Cardiac fibroblast (primary cell): ENCODE results near the gene CTSS.
"Not testable (repeated sequence)": the region's sequence is repeated elsewhere in the genome, so short reads cannot be mapped to it uniquely, and the experiment has no call there.

Experiments used
- DNase-seq, 2 donors: peaks; one replicate each; pipeline versions ENCODE4 v3.0.0 to v3.0.0-alpha.2; 2010; ENCODE audit warnings: low read depth in 2 of 2
- H3K4me3 ChIP-seq, 2 donors: replicated peaks in 1 of 2; 1 replicate in 1 of 2; 2 replicates in 1 of 2; pipeline ENCODE4 v1.5.1; 2011; ENCODE audit warnings: low read depth in 2 of 2, low read length in 2 of 2, mild to moderate bottlenecking in 2 of 2, moderate library complexity in 1 of 2
- CTCF ChIP-seq: IDR thresholded peaks from one replicate; pipeline ENCODE4 v1.5.1; 2011; ENCODE audit warnings: low read depth, mild to moderate bottlenecking, low read length, inconsistent platforms

The CTSS gene

DNA sequence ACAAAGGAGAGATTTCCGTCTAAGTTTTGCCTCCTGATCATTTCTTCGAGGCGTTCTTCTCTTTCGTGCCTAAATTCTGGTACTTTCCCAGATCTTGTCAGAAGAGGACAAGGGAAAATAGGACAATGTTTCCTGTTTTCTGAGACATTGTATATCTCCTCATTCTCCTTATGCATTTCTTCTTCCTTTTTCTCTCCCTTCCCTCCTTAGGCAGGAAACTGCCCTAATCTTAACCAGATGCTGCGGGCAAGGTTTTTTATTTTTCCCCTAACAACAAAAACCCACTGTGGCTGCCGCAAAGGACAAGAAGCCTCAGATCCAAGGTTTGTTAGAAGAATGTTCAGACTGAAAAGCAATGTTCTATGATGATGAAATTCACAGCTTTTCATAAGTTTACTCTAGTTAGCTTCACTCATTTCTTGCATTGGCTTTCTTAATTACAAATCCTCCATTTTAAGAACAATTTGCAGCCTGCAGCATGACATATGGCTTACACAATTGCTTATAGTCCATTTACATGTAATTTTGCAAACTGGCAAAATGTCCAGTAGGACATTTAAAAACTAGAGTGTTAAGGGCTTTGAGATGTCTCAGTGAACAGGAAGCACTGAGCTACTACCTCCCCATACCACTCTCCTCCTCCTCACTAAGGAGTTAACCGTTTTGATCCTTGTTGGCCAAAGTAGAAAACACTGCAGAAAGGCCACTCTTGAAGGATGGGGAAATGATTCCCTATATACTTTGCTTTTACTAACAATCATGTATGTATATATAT, 41.9 kb upstream of the CTSS start:
- H3K4me3 ChIP-seq: peak overlapping the region; percentile 3 to 21
- DNase-seq: peak; percentile 19 to 33
- TF ChIP-seq CTCF: no peak

GRCh38 chr1:150805899-150806298, 40.3 kb upstream of the CTSS start:
- no peak overlapping the region for H3K4me3 ChIP-seq
- TF ChIP-seq CTCF: no peak
- no peak for DNase-seq

DNA sequence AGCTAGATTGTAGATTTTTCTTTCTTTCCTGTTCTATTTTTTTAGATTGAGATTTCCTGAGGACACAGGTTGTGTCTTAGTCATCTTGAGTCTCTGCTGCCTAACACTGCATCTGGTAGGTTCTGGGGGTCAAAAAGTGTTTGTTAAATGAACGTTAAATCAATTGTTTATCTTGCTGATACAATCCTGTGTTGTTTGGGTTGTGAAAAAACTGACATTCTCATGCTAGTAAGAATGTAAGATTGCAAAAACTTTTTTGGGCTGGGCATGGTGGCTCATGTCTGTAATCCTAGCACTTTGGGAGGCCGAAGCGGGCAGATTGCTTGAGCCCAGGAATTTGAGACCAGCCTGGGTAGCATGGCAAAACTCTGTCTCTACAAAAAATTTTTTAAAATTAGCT, 39.1 kb upstream of the CTSS start:
- peak in 1 of 2 donors; percentile 33 for DNase-seq
- no peak for TF ChIP-seq CTCF
- no peak overlapping the region for H3K4me3 ChIP-seq

DNA sequence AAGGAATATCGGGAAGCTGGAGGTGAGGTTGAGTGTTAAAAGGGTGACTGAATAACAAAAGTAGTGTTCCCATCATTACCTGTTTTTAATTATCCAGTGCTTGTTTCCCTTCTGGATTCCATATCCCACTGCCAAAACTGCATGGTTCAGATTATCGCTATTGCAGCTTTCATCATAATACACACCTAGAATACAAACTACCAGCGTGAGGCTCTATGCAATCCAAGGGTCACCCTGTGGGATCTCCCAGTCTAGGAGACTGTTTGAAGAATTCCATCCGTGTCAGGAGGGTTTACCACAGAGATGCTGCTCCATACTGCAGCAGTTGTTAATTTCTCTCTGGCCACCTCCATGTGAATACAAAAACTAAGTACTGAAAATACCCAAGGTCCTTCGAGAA, 33.5 kb upstream of the CTSS start:
- TF ChIP-seq CTCF: no peak
- no peak for DNase-seq
- H3K4me3 ChIP-seq: no peak overlapping the region

GRCh38 chr1:150798525-150798924, 32.9 kb upstream of the CTSS start:
- no peak for DNase-seq
- H3K4me3 ChIP-seq: no peak overlapping the region

DNA sequence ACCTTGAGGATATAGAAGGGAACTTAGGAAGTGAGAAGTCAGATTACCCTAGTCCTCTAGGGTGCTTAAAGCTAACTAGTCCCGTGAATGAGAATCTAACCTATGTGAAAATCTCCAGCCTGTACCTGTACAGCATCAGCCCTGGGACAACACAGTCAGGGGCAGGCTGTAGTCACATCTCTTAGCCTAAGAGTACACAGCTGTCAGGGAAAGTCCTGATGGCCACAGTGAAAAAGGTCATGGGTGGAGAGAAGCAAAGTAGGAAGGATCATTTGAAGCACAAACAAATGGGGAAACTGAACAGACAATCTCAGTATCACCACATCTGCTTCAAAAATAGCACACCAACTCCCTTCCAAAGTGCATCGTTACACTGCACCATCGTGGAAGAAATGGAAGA, 30.8 kb upstream of the CTSS start:
- H3K4me3 ChIP-seq: no peak overlapping the region
- no peak for TF ChIP-seq CTCF

More at GRCh38 chr1:150798525-150798924, 32.9 kb upstream of the CTSS start:
- TF ChIP-seq CTCF: no peak

DNA sequence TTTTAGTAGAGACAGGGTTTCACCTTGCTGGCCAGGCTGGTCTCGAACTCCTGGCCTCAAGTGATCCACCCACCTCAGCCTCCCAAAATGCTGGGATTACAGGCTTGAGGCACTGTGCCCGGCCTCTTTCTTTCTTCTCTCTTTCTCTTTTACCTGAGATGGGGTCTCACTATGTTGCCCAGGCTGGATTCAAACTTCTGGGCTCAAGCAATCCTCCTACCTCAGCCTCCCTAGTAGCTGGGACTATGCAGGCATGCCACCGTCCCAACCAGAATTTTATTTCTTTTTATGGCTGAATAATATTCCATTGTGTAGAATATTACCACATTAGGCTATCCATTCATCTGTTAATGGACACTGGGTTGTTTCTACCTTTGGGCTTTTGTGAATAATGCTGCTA, 28.2 kb upstream of the CTSS start:
- DNase-seq: not testable (repeated sequence)

More for the DNA sequence above, 30.8 kb upstream of the CTSS start:
- no peak for DNase-seq

More for the DNA sequence above, 28.2 kb upstream of the CTSS start:
- H3K4me3 ChIP-seq: not testable (repeated sequence)
